ENCODE results near the gene ERC2.

DNA sequence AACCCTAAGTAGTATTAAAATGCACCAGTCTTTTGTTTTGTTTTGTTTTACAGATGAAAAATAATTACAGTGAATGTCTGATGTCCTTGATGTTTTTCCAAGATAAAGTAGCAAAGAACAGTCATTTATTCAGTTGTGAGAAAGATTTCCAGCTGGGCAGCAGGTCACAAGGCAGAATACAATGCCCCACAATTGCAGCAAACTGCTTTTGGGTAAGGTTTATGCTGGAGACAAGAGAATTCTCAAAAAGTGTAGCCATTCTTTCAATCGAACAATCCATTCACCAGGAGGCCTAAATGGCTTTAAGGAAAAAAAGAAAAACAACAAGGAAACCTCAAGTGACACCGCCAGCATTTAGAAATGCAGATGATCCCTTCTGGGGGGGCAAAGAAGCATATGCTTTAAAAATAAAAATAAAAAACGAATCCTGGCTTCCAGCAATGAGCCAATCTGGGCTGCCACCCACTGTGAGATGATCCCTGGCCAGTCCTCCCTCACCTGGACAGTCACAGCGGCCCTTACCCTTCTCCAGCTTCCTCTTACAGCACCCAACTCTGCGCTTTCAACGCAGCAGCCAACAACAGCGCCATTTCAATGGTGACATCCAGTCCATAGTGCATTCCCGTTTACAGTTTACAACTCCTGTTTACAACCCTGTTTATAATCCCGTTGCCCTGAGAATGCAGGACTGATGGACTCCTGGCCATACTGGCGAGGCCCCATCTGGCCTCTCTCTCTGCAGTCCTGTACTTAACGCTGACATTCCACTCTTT is 955.5 kb downstream of the ERC2 start:
- TF ChIP-seq TSC22D2 (CRISPR knock-in tag; IDR thresholded peaks at IDR 0.05; ENCODE audit: borderline replicate concordance) (no peak), KMT2A (CRISPR knock-in tag; IDR thresholded peaks at IDR 0.05) (no peak), ZSCAN12 (CRISPR knock-in tag; IDR thresholded peaks at IDR 0.05) (no peak), ZNF10 (CRISPR knock-in tag; IDR thresholded peaks at IDR 0.05; ENCODE audit: borderline replicate concordance, low read depth) (no peak)
- TF ChIP-seq, protein P1, sequence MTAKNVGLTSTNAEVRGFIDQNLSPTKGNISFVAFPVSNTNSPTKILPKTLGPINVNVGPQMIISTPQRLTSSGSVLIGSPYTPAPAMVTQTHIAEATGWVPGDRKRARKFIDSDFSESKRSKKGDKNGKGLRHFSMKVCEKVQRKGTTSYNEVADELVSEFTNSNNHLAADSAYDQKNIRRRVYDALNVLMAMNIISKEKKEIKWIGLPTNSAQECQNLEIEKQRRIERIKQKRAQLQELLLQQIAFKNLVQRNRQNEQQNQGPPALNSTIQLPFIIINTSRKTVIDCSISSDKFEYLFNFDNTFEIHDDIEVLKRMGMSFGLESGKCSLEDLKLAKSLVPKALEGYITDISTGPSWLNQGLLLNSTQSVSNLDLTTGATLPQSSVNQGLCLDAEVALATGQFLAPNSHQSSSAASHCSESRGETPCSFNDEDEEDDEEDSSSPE (CRISPR knock-in tag; IDR thresholded peaks at IDR 0.05), result no peak
- TF ChIP-seq, protein P2, sequence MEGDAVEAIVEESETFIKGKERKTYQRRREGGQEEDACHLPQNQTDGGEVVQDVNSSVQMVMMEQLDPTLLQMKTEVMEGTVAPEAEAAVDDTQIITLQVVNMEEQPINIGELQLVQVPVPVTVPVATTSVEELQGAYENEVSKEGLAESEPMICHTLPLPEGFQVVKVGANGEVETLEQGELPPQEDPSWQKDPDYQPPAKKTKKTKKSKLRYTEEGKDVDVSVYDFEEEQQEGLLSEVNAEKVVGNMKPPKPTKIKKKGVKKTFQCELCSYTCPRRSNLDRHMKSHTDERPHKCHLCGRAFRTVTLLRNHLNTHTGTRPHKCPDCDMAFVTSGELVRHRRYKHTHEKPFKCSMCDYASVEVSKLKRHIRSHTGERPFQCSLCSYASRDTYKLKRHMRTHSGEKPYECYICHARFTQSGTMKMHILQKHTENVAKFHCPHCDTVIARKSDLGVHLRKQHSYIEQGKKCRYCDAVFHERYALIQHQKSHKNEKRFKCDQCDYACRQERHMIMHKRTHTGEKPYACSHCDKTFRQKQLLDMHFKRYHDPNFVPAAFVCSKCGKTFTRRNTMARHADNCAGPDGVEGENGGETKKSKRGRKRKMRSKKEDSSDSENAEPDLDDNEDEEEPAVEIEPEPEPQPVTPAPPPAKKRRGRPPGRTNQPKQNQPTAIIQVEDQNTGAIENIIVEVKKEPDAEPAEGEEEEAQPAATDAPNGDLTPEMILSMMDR (CRISPR knock-in tag; IDR thresholded peaks at IDR 0.05), result no peak
